HepG2 (cell line): ENCODE measurements around the gene PEX11B. TPM values are rescaled to one million over a fixed set of nuclear protein-coding genes. Genes with fewer than 3 reads are reported as not detected.

Experiments used
- ATAC-seq: fragments of 200-7000 bp; cut with Tn5 transposase; 3 replicates; pipeline ENCODE4 v1.9.1; 2020; ENCODE audit warnings: mild to moderate bottlenecking, moderate library complexity
- BruUV-seq: library from RNA; stranded (reverse); fragments of 400-500 nt; replicated peaks from 2 replicates; lab custom pipeline; 2021; lab: Mats Ljungman, UMichigan
- CTCF ChIA-PET: fragments of 300-600 bp; formaldehyde crosslinking; extraction: SDS; loops from one replicate; lab custom pipeline; 2021; ENCODE audit warnings: low total read pairs, inconsistent platforms, low intra/inter-chr PET ratio; lab: Yijun Ruan, JAX
- POLR2A ChIA-PET: fragments of 350-600 bp; sonication (Branson Sonifier 250); formaldehyde crosslinking; loops from one replicate; lab custom pipeline; 2020; ENCODE audit warnings: antibody characterized with exemption, inconsistent platforms; lab: Yijun Ruan, JAX
- DNase-seq: peaks from one replicate; pipeline ENCODE4 v3.0.0-alpha.2; 2015; ENCODE audit warnings: low spot score
- FAIRE-seq: peaks from 3 replicates; lab custom pipeline; 2011; peaks lifted over from hg19 to GRCh38; lab: Jason Lieb, UNC
- H2AFZ ChIP-seq: one replicate; pipeline ENCODE4 v1.6.1; 2011; ENCODE audit warnings: low read length, inconsistent platforms
- H3K27ac ChIP-seq: fragments of 300-600 bp; 3 replicates; pipeline ENCODE4 v1.8.0; 2011; ENCODE audit warnings: mixed run types, mild to moderate bottlenecking, mixed read lengths, low read length, inconsistent platforms; ENCODE audit not compliant: insufficient read depth; ENCODE audit errors: extremely low read length
- H3K27me3 ChIP-seq, 2 experiments: fragments of 200-600 bp in 1 of 2; 2 replicates in 1 of 2; 3 replicates in 1 of 2; pipeline versions ENCODE4 v1.6.0 to v1.8.0; 2011; ENCODE audit warnings: low read length in 2 of 2, mild to moderate bottlenecking in 2 of 2, moderate library complexity in 2 of 2, inconsistent platforms in 1 of 2; ENCODE audit not compliant: insufficient read depth in 2 of 2, control insufficient read depth in 1 of 2
- H3K36me3 ChIP-seq, 2 experiments: fragments of 200-600 bp in 1 of 2; replicated peaks in 1 of 2; 2 replicates in 1 of 2; 3 replicates in 1 of 2; pipeline versions ENCODE4 v1.5.1 to v1.8.0; 2011; ENCODE audit warnings: low read length in 2 of 2, inconsistent platforms in 1 of 2; ENCODE audit not compliant: insufficient read depth in 2 of 2, control insufficient read depth in 1 of 2
- H3K4me1 ChIP-seq: 2 replicates; pipeline ENCODE4 v1.5.1; 2012; ENCODE audit warnings: low read length, inconsistent platforms; ENCODE audit not compliant: insufficient read depth
- H3K4me2 ChIP-seq: 2 replicates; pipeline ENCODE4 v1.6.0; 2011; ENCODE audit warnings: low read depth, low read length, inconsistent platforms
- H3K4me3 ChIP-seq, 3 experiments: fragments of 200-600 bp in 1 of 3; sonication (generic), shearing (Covaris generic) in 1 of 3; replicated peaks in 1 of 3; 2 replicates each; pipeline ENCODE4 v1.5.1; 2011 to 2016; ENCODE audit warnings: low read length in 3 of 3, inconsistent platforms in 2 of 3, low read depth in 2 of 3, mild to moderate bottlenecking in 2 of 3, control low read depth in 1 of 3, mixed read lengths in 1 of 3; ENCODE audit not compliant: insufficient read depth in 1 of 3
- H3K79me2 ChIP-seq: one replicate; pipeline ENCODE4 v1.6.1; 2011; ENCODE audit warnings: low read length, inconsistent platforms; ENCODE audit not compliant: insufficient read depth
- H3K9ac ChIP-seq: 2 replicates; pipeline ENCODE4 v1.6.0; 2011; ENCODE audit warnings: mild to moderate bottlenecking, low read depth, low read length, inconsistent platforms; ENCODE audit not compliant: insufficient read depth
- H3K9me3 ChIP-seq: 2 replicates; pipeline ENCODE4 v1.5.1; 2012; ENCODE audit warnings: mild to moderate bottlenecking, low read length
- H4K20me1 ChIP-seq: 2 replicates; pipeline ENCODE4 v1.6.0; 2011; ENCODE audit warnings: inconsistent platforms, mild to moderate bottlenecking, low read length, moderate library complexity; ENCODE audit not compliant: insufficient read depth
- GPN1 ChIP-seq: sonication (generic); formaldehyde crosslinking; IDR thresholded peaks from 2 replicates; pipeline ENCODE4 v1.5.1; 2020; ENCODE audit warnings: missing genetic modification reagents, borderline replicate concordance
- HNF4G ChIP-seq, 2 experiments: sonication (generic) in 1 of 2; formaldehyde crosslinking in 1 of 2; IDR thresholded peaks; 2 replicates each; pipeline versions ENCODE4 v1.4.0 to v1.6.1; 2011 to 2020; ENCODE audit warnings: borderline replicate concordance in 2 of 2, low read depth in 2 of 2, mild to moderate bottlenecking in 2 of 2, low read length in 1 of 2, missing genetic modification reagents in 1 of 2, moderate library complexity in 1 of 2
- NFKBIZ ChIP-seq: IDR thresholded peaks from 2 replicates; pipeline ENCODE4 v1.6.1; 2018; ENCODE audit warnings: missing genetic modification reagents, missing compliant biosample characterization
- YEATS2 ChIP-seq: sonication (generic); formaldehyde crosslinking; IDR thresholded peaks from 2 replicates; pipeline ENCODE4 v1.4.0; 2020; ENCODE audit warnings: missing genetic modification reagents, borderline replicate concordance
- ZNF331 ChIP-seq: sonication (generic); formaldehyde crosslinking; IDR thresholded peaks from 2 replicates; pipeline ENCODE4 v1.4.0; 2020; ENCODE audit warnings: missing genetic modification reagents
- WGBS: methylation state at CpG from one replicate; pipeline ENCODE4 v1.1.6; 2017; ENCODE audit warnings: low lambda C conversion rate; 5-methylcytosine and 5-hydroxymethylcytosine counted together
- in situ Hi-C: cut with HindIII; loops from 2 replicates; pipeline ENCODE4 v1.10.0; 2017; ENCODE audit warnings: low pct_unique_long_range_greater_than_20kb; ENCODE audit not compliant: extremely low pct_ligation_motif_present
- intact Hi-C: fragments of 100-400 bp; cut with micrococcal nuclease; formaldehyde crosslinking; loops from one replicate; pipeline ENCODE4 v1.10.0; 2022; ENCODE audit not compliant: unreplicated experiment
- polyA plus RNA-seq, 8 experiments: library from polyadenylated mRNA; depleted of rRNA in 3 of 8; stranded (reverse) in 7 of 8; unstranded in 1 of 8; fragments of >200 nt; fragmentation: Illumina TruSeq in 4 of 8; extraction: Trizol in 4 of 8; gene quantifications; 2 replicates each; pipeline versions ENCODE4 v1.2.1 to v1.2.3, GENCODE V29; 2011 to 2016; ENCODE audit warnings: low read depth in 4 of 8, missing spikeins in 1 of 8, mixed read lengths in 1 of 8; ENCODE audit not compliant: insufficient read depth in 1 of 8
- total RNA-seq, 5 experiments: library from RNA; depleted of rRNA; stranded (reverse); fragments of >200 nt; fragmentation: Illumina TruSeq; extraction: Trizol; gene quantifications; 2 replicates each; pipeline ENCODE4 v1.2.3, GENCODE V29; 2016; ENCODE audit warnings: low read depth in 1 of 5
- TF ChIP-seq, protein P1 (sequence below): sonication (generic); formaldehyde crosslinking; IDR thresholded peaks from 2 replicates; pipeline ENCODE4 v1.4.0; 2020; ENCODE audit warnings: missing genetic modification reagents
- TF ChIP-seq, protein P2 (sequence below): sonication (generic); formaldehyde crosslinking; IDR thresholded peaks from 2 replicates; pipeline ENCODE4 v1.5.0; 2020; ENCODE audit warnings: missing genetic modification reagents

PEX11B gene
- total and polyA plus RNA-seq, 2 of the 13 experiments (the other 11 are each of a cell fraction or from before 2014, with no cell fraction given) = 21.6 to 48.4 TPM

DNA sequence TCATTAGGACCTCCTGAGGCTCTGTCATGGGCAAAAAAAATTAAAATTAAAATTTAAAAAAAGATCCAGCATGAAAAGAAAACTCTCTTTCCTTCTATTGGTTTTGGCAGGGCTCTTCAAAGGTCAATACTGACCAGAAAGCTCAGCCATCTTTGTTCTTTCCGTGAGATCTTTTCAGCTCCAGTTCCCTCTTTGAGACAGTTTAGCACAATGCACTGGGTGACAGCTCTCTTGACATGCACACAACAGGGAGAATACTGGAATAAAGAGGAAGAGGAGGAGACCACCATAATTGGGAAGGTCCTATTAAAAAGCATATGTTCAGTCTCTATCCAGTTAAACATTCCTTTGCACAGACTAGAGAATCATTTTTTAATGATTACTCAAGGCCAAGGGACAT, 33.0 kb upstream of the PEX11B start:
- Histone ChIP-seq H2AFZ (no peak overlapping the region), H3K36me3 (peaks cover 1 to 3% of the 10 kb centered on the region in 2 experiments; a peak in 2 of 5 replicates), H3K4me1 (peaks cover 32% of the 10 kb centered on the region), H3K79me2 (peaks cover 14% of the 10 kb centered on the region), H3K27ac (no peak overlapping the region), H3K9ac (no peak overlapping the region), H4K20me1 (no peaks in the 10 kb centered on the region), H3K27me3 (no peaks in the 10 kb centered on the region), H3K4me3 (no peak overlapping the region), H3K9me3 (no peaks in the 10 kb centered on the region), H3K4me2 (no peak overlapping the region)
- intact Hi-C loops (no loop called here), in situ Hi-C loops (no loop called here)
- DNase-seq = no peak
- TF ChIP-seq, protein P1, sequence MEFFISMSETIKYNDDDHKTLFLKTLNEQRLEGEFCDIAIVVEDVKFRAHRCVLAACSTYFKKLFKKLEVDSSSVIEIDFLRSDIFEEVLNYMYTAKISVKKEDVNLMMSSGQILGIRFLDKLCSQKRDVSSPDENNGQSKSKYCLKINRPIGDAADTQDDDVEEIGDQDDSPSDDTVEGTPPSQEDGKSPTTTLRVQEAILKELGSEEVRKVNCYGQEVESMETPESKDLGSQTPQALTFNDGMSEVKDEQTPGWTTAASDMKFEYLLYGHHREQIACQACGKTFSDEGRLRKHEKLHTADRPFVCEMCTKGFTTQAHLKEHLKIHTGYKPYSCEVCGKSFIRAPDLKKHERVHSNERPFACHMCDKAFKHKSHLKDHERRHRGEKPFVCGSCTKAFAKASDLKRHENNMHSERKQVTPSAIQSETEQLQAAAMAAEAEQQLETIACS (CRISPR knock-in tag) = no peak
- no peak for TF ChIP-seq GPN1 (CRISPR knock-in tag)
- TF ChIP-seq HNF4G (IDR thresholded peaks at IDR 0.05; ENCODE audit: borderline replicate concordance, low read depth, low read length) = no peak
- TF ChIP-seq HNF4G (CRISPR knock-in tag; IDR thresholded peaks at IDR 0.05; ENCODE audit: borderline replicate concordance, low read depth) = no peak
- TF ChIP-seq NFKBIZ (CRISPR knock-in tag) = no peak
- TF ChIP-seq YEATS2 (CRISPR knock-in tag) = no peak
- no peak for TF ChIP-seq ZNF331 (CRISPR knock-in tag)
- TF ChIP-seq, protein P2, sequence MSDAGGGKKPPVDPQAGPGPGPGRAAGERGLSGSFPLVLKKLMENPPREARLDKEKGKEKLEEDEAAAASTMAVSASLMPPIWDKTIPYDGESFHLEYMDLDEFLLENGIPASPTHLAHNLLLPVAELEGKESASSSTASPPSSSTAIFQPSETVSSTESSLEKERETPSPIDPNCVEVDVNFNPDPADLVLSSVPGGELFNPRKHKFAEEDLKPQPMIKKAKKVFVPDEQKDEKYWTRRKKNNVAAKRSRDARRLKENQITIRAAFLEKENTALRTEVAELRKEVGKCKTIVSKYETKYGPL = no peak
- 89% methylated on average over 1 of the region's 1 CpG for WGBS
- no TSS peak for BruUV-seq
- ChIA-PET POLR2A (no interaction called here), CTCF (no interaction called here)
- FAIRE-seq = no peak
- ATAC-seq = no peak
